IgD-negative memory B cell (primary cell): ENCODE results near the gene FAM180A. TPM values are rescaled to one million over a fixed set of nuclear protein-coding genes. Genes with fewer than 3 reads are reported as not detected.
"Not testable (repeated sequence)": the region's sequence is repeated elsewhere in the genome, so short reads cannot be mapped to it uniquely, and the experiment has no call there.

Experiments
- H3K27ac Mint-ChIP-seq, 3 donors: one replicate each; pipeline ENCODE4 v1.8.0; 2020 to 2022; ENCODE audit warnings: mild to moderate bottlenecking in 3 of 3, mixed read lengths in 3 of 3, moderate library complexity in 1 of 3
- H3K27me3 Mint-ChIP-seq: one replicate; pipeline ENCODE4 v1.8.0; 2021; ENCODE audit warnings: mixed read lengths
- H3K36me3 Mint-ChIP-seq: one replicate; pipeline ENCODE4 v1.8.0; 2020; ENCODE audit warnings: mild to moderate bottlenecking, mixed read lengths
- H3K4me1 Mint-ChIP-seq, 3 donors: one replicate each; pipeline ENCODE4 v1.8.0; 2020 to 2022; ENCODE audit warnings: mixed read lengths in 3 of 3, mild to moderate bottlenecking in 1 of 3
- H3K4me3 Mint-ChIP-seq, 4 donors: one replicate each; pipeline ENCODE4 v1.8.0; 2020 to 2022; ENCODE audit warnings: mild to moderate bottlenecking in 4 of 4, mixed read lengths in 4 of 4, moderate library complexity in 3 of 4
- H3K9me3 Mint-ChIP-seq, 3 donors: one replicate each; pipeline ENCODE4 v1.8.0; 2020 to 2021; ENCODE audit warnings: mixed read lengths in 3 of 3, mild to moderate bottlenecking in 1 of 3
- polyA plus RNA-seq: library from polyadenylated mRNA; unstranded; fragments of 300-500 nt; fragmentation: Illumina TruSeq; gene quantifications from one replicate; pipeline ENCODE4 v1.2.3, GENCODE V29; 2021

Gene FAM180A
- polyA plus RNA-seq, 1 donor from 2014 or later: not detected

DNA sequence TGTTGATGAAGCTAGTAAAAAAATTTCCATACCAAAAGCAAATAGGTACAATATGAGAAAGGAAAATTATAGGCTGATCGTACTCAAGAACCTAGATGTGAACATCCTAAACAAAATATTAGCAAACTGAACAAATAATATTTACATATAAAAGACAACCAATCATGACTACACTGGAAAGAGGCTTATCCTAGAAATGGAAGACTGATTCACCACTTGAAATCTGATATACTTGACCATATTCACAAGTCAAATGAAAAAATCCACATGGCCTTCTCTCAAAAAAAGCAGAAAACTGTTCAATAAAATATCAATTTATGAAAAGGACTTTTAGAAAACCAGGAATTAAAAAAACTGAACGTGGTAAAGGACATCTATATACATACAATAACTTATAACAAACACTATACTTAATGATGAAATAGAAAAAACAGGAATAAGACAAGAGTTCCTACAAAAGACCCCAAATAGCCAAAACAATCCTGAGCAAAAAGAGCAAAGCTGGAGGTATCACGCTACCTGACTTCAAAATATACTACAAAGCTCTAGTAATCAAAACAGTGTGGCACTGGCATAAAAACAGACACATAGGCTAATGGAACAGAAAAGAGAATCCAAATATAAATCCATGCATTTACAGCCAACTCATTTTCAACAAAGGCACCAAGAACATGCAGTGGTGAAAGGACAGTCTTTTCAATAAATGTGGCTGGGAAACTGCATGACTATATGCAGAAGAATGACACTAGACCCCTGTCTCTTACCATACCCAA is 29.2 kb upstream of the FAM180A start:
- Mint-ChIP-seq H3K36me3 (no peaks in the 10 kb centered on the region), H3K4me1 (no peaks in the 10 kb centered on the region), H3K4me3 (no peak overlapping the region), H3K9me3 (peaks cover 0 to 12% (median 0%) of the 10 kb centered on the region in 3 donors), H3K27me3 (no peaks in the 10 kb centered on the region), H3K27ac (no peak overlapping the region)

DNA sequence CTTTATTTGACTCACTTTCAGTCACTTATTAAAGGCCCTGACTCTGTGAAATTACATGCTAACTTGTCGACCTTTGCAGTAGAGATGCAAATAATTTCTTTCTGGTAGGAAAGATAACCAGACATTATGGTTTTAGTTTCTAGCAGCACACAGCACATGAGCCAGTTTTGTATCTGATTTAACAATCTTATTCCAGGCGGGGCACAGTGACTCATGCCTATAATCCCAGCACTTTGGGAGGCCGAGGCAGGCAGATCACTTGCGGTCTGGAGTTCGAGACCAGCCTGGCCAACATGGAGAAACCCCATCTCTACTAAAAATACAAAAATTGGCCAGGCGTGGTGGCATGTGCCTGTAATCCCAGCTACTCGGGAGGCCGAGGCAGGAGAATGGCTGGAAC is 27.3 kb upstream of the FAM180A start:
- H3K27ac Mint-ChIP-seq, H3K4me3 Mint-ChIP-seq, H3K4me1 Mint-ChIP-seq, H3K27me3 Mint-ChIP-seq, H3K36me3 Mint-ChIP-seq: not testable (repeated sequence)
- peaks cover 0 to 12% (median 0%) of the 10 kb centered on the region in 3 donors for H3K9me3 Mint-ChIP-seq

DNA sequence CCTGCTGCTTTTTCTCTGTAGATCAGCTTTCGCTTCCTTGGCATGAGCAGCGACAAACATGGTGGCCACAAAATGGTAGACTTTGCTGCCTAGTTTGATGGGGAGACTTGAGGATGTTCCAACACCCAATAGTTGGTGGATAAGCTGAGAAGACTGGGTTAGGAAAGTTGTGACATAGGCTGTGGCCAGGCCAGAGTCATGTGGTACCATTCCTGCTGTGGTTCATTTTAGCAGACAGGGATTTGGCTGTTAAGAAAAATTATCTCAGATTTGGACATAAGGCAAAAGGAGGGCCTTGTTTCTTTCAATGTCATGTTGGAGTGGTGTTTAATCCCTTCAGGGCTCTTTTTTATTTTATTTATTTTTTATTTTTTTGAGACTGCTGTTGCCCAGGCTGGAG is 26.6 kb upstream of the FAM180A start:
- no peak overlapping the region for H3K27ac Mint-ChIP-seq
- H3K4me3 Mint-ChIP-seq: no peak overlapping the region
- no peaks in the 10 kb centered on the region for H3K4me1 Mint-ChIP-seq

DNA sequence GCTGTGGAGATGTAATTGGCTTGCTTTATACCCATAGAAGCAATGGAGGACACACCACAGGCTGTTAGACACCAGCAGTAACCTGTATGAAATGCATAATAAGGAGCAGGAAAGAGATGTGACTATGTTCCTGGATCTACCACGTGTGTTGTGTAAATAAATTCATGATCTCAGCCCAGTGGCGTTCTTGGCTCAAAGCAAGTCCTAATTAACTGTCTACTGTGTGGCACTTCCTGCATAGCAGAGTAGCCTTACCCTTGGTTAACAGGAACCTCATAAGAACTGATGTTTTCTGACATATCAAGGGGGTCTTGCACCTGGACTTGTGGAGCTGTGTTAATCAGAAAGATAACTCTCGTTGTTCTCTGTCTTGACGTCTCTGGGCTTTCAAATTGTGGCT is 25.7 kb upstream of the FAM180A start:
- Mint-ChIP-seq H3K4me1 (no peaks in the 10 kb centered on the region), H3K27ac (no peak overlapping the region), H3K4me3 (no peak overlapping the region), H3K27me3 (no peaks in the 10 kb centered on the region), H3K36me3 (no peaks in the 10 kb centered on the region), H3K9me3 (peaks cover 0 to 12% (median 1%) of the 10 kb centered on the region in 3 donors)

More for the DNA sequence above, 26.6 kb upstream of the FAM180A start:
- Mint-ChIP-seq H3K9me3 (peaks cover 0 to 12% (median 0%) of the 10 kb centered on the region in 3 donors), H3K27me3 (no peaks in the 10 kb centered on the region), H3K36me3 (no peaks in the 10 kb centered on the region)

DNA sequence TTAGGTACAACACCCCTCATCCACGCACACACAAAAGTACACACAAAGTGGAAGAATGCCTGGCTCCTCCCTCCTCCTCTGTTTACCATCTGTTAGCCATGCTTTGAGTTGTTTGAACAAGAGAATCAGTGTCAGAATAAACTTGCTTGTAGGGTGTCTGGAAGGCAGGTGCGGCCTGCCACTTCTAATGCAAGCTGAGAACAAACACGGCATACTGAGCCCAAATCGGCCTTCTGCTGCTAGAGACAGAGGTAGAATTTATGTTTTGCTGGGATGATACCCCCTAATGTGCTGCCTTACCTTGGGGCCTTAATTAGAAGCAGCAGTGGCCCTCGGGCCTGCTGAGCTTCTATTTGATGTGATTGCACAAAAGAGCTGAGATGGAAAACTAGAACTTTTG is 24.9 kb upstream of the FAM180A start:
- no peaks in the 10 kb centered on the region for H3K36me3 Mint-ChIP-seq
- no peak overlapping the region for H3K27ac Mint-ChIP-seq
- H3K4me1 Mint-ChIP-seq: no peaks in the 10 kb centered on the region
- H3K9me3 Mint-ChIP-seq: peaks cover 0 to 8% (median 1%) of the 10 kb centered on the region in 3 donors
- H3K4me3 Mint-ChIP-seq: no peak overlapping the region
- H3K27me3 Mint-ChIP-seq: no peaks in the 10 kb centered on the region

DNA sequence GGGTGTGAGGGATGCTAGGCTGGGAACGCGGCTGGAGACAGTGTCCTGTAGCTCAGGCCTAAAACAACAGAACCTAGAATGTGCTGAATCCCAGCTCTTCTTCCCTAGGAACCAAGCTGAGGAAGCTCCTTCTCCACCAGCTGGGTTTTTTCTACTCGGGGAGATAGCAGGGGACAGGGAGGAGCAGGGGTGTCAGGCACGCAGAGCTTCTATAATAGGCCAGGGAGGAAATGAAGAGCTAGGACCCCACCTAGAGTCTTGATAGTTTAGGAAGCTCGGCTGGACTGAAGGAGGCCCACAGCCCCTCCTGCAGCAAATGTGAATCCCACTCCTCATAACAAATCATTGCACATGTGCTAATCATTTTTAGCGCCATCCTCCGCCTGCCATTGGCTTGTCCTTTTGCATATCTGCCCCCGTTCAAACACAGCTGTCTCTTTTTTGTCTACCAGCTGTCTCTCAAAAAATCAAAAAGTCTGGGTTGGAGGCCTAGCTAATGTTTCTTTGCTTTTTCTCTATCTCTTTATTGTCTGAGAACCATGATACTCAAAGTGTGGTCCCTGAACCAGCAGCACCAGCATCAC is 24.1 kb upstream of the FAM180A start:
- H3K27me3 Mint-ChIP-seq: no peaks in the 10 kb centered on the region
- no peaks in the 10 kb centered on the region for H3K4me1 Mint-ChIP-seq
- no peaks in the 10 kb centered on the region for H3K36me3 Mint-ChIP-seq
- peaks cover 0 to 1% (median under 1%) of the 10 kb centered on the region in 3 donors for H3K9me3 Mint-ChIP-seq
- H3K4me3 Mint-ChIP-seq: no peak overlapping the region
- no peak overlapping the region for H3K27ac Mint-ChIP-seq

DNA sequence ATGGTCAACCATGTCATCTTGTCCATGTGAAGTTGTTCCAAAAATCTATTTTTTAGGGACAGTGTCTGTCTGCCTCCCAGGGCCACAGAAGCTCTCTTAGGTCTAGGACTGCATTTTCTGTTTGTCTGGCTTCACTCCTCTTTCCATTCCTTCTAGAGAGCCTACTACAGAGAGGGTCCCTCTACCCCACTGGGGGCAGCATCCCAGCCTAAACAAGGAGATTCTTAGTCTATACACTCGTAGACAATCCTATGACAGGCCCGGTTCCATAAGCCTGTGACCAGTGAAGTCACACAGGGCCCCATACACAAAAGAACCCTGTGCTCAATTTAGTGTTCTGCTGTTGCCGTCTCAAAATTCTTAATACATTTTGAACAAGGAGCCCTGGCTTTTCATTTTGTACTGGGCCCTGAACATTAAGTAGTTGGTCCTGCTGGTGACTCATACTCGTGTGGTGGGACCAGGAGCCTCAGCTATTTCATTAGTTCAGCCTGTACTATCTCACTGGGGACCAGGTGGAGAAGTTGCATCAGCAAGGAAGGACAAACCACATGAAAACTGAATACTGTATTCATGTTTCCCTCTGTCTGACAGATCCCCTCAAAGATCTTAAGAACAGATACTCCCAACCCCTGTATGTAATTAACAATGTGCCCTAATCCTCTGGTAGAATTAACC is 23.5 kb upstream of the FAM180A start:
- H3K27me3 Mint-ChIP-seq: peaks cover 5% of the 10 kb centered on the region
- H3K4me1 Mint-ChIP-seq: no peaks in the 10 kb centered on the region
- H3K4me3 Mint-ChIP-seq: no peak overlapping the region
- no peak overlapping the region for H3K27ac Mint-ChIP-seq
- H3K36me3 Mint-ChIP-seq: no peaks in the 10 kb centered on the region
- H3K9me3 Mint-ChIP-seq: peaks cover 0 to 1% (median 0%) of the 10 kb centered on the region in 3 donors

DNA sequence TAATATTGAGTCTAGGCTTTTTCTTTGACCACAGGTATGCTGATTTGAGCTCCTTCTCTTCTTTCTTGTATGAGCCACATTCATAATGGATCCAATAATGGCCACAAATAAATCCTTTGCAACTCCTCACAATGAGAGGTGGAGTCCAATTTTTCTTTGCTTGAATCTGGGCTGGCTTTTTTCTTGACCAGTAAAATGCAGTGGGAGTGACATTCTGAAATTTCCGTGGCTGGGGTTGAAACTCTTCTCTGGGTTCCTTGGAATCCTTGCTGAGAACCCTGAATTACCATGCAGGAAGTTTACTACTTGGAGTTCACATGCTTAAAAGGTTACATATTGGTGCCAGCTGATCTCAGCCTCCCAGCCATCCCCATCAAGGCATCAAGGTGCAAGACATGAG is 22.4 kb upstream of the FAM180A start:
- Mint-ChIP-seq H3K4me3 (no peak overlapping the region), H3K27ac (no peak overlapping the region), H3K9me3 (peaks cover 0 to 1% (median 0%) of the 10 kb centered on the region in 3 donors), H3K4me1 (no peaks in the 10 kb centered on the region), H3K36me3 (no peaks in the 10 kb centered on the region), H3K27me3 (peaks cover 5% of the 10 kb centered on the region)

DNA sequence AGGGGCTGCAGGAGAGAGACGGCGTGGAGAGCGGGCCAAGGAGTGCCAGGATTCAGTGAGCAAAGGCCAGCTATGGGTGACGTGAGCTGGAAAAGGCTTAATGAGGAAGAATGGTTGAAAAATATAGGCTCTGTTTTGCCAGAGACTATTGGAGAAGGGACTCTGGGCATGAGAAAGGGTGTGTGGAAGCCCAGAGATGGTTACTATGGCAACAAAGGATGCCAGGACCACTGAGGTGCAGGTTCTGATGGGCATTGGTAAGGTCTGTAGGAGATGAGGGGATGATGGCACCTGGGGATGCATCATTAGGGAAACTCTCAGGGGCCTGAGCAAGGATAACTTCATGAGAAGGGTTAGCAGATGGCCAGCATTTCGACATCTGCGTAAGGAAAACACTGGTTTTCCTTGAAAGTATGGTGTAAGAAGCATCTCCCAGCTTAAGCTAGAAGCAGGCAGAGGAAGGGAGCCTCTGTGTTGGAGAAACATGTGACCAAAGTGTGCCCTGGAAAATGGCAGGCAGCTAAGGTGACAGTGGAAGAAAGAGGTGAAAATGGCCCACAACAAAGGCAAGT is 21.6 kb upstream of the FAM180A start:
- H3K4me3 Mint-ChIP-seq: no peak overlapping the region
- no peaks in the 10 kb centered on the region for H3K4me1 Mint-ChIP-seq
- no peak overlapping the region for H3K27ac Mint-ChIP-seq
- H3K36me3 Mint-ChIP-seq: no peaks in the 10 kb centered on the region
- H3K9me3 Mint-ChIP-seq: peaks cover 0 to 1% (median 0%) of the 10 kb centered on the region in 3 donors
- H3K27me3 Mint-ChIP-seq: peaks cover 6% of the 10 kb centered on the region

DNA sequence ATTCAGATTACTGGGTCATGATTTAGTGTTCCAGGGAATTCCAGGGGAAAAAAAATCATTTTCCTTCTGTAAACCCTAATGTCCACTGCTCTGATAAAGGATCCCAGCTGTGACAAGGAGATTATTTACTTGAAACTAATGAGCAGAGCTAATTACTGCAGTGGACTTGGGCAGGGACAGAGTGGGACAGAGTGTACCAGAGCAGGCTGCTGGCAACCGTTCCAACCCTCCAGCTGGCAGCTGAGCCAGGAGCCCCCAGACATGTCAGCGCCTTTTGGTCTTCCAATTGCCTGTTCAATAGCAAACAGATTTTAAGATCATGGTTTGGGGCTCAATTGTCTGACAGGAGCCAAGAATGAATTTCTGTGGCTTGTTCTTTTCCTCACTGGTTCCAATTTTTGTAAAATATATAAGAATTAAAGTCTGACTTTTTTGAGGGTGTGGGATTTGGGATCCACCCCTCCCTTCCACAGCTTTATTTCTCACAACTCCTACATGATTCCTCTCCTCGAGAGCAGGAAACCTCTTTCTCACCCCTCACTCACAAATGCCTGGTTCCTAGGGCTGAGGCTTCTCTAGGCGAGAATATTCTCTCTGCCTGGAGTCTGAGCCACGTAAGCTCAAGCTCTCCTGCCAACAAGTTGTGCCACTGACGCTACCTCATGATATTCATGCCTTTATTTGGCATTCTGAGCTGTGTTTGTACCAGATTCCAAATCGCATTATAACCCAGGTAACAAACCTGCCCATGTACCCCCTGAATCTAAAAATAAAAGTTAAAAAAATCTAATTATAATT is 20.6 kb upstream of the FAM180A start:
- Mint-ChIP-seq H3K36me3 (no peaks in the 10 kb centered on the region), H3K4me1 (no peaks in the 10 kb centered on the region), H3K4me3 (no peak overlapping the region), H3K27me3 (peaks cover 6% of the 10 kb centered on the region), H3K27ac (peak overlapping the region in 1 of 3 donors; percentile 69), H3K9me3 (peaks cover 0 to 3% (median 0%) of the 10 kb centered on the region in 3 donors)

DNA sequence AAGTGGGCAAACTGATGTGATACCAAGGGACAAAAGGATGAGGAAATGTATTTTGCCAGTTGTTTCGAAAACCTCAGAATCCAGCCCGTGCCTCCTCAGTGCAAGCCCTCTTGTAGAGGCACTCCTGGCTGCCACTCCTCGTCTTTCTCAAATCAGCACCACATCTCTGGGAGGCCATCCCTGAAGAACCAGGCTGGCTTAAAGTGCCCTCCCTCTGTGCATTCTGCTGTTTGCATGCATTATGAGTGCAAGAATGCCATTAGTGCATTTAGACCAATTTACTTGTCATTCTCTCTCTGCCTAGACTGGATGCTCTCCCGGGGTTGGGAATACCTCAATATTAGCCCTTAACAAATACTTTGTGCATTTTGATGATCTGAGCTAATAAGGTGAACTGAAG is 19.9 kb upstream of the FAM180A start:
- H3K27ac Mint-ChIP-seq: peak overlapping the region in 1 of 3 donors; percentile 69
- peaks cover 0 to 3% (median 0%) of the 10 kb centered on the region in 3 donors for H3K9me3 Mint-ChIP-seq
- H3K36me3 Mint-ChIP-seq: no peaks in the 10 kb centered on the region
- no peak overlapping the region for H3K4me3 Mint-ChIP-seq
- H3K4me1 Mint-ChIP-seq: no peaks in the 10 kb centered on the region
- peaks cover 6% of the 10 kb centered on the region for H3K27me3 Mint-ChIP-seq

DNA sequence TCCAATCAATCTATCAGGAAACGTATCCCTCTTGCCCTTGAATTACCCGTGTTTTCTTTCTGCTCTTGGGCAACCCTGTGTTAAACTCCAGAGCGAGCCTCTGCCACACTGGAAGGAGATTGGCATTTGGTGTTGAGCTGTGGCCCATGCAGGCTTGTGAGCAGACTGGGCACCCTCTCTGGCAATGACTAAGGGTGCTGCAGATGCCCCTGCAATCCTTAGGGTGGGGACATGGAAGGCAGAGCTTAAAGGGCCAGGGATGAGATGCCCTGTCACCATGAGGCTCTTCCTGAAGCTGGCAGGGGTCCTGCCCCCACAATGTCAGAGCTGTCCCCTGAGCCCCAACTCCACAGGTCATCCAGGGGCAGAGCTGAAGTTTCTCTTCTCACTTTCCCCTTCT is 19.5 kb upstream of the FAM180A start:
- no peak overlapping the region for H3K27ac Mint-ChIP-seq
- H3K4me1 Mint-ChIP-seq: no peaks in the 10 kb centered on the region
- H3K4me3 Mint-ChIP-seq: no peak overlapping the region
- H3K9me3 Mint-ChIP-seq: peaks cover 0 to 3% (median 0%) of the 10 kb centered on the region in 3 donors
- peaks cover 6% of the 10 kb centered on the region for H3K27me3 Mint-ChIP-seq
- H3K36me3 Mint-ChIP-seq: no peaks in the 10 kb centered on the region

DNA sequence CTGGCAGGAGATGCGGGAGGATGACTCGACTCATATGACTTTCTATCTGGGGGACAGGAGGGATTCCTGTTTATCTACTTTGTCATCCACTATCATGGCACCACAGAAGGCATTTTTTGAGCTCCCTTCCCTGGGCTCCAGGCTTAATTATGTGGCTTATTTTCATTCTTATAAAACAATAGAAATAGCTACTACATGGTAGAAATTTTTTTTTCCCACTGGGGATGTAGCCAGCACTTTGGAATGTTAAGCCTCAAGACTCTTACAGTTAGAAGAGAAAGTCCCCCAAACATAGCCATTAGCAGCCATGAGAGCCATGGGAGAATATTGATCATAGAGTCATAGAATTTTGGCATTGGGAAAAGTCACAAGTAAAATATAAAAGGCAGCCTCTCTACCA is 14.6 kb upstream of the FAM180A start:
- Mint-ChIP-seq H3K27me3 (peaks cover 12% of the 10 kb centered on the region), H3K4me3 (no peak overlapping the region), H3K9me3 (peaks cover 0 to 2% (median 0%) of the 10 kb centered on the region in 3 donors), H3K27ac (no peak overlapping the region), H3K4me1 (no peaks in the 10 kb centered on the region), H3K36me3 (no peaks in the 10 kb centered on the region)

DNA sequence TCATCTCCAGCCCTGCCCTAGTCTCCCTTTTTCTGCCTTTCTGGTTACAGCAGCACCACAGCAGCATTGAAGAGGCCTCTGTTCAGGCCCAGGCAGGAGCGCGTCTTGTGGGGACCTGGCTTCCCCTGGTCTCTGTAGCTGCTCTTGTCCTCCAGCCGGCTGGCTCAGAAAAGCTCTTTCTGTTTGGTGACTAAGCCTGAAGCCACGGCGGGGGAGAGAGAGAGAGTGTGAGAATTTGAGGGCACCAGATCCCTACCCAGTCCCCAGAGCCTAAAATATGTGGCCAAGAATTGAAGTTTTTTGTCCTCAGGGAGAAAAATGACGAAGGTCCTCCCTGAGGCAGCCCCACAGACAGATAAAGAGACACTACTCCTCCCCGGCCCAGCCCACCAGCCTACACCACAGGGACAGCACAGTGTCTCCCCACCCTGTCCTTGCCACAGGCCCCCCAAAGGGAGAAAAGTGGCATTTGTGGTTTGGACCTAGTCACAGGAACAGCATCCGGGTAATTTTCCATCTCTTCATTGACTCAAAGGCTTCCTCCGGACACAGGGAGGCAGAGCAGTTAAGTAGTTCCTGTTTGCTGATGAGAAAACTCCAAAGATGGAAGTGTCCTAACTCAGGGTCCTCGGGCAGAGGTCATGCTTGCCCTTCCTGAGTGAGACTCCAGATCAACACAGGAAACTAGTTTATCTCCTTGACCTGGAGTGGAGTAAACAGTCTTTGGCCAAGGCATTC is 13.3 kb upstream of the FAM180A start:
- Mint-ChIP-seq H3K27ac (no peak overlapping the region), H3K9me3 (peaks cover 0 to 4% (median 0%) of the 10 kb centered on the region in 3 donors), H3K36me3 (no peaks in the 10 kb centered on the region), H3K4me1 (no peaks in the 10 kb centered on the region), H3K4me3 (no peak overlapping the region), H3K27me3 (peaks cover 9% of the 10 kb centered on the region)
